ENCODE data around the gene NEK10. TPM values are rescaled to one million over a fixed set of nuclear protein-coding genes. Genes with fewer than 3 reads are reported as not detected.

The NEK10 gene
- total RNA-seq, 1 donor from 2014 or later: 7.3 TPM

DNA sequence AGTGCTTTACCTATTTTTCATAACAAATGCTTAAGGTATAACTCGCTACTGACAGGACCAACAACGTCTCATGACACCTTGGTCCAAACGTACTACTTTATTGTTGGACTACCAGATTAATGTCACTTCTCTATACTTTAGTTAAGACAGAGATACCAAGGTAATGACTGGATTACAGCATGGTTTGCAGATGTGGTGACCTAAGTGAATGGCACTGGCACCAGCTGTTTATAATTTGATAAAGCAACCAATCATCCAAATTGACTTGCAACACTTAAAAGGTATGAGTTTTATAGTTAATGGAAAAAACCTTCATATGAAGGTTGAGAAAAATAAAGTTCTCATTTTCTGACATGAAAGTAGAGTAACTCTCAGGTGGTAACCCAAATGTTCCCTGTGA, 209.0 kb downstream of the NEK10 start:
- no peak overlapping the region for H3K27ac Mint-ChIP-seq (ENCODE audit: unreplicated experiment)
- H3K36me3 Mint-ChIP-seq (ENCODE audit: low read depth): peaks cover 5% of the 10 kb centered on the region
- H3K4me3 Mint-ChIP-seq (ENCODE audit: unreplicated experiment): no peak overlapping the region
- H3K4me1 Mint-ChIP-seq (ENCODE audit: low read depth): peaks cover 7% of the 10 kb centered on the region
- H3K27me3 Mint-ChIP-seq (ENCODE audit: low read depth): no peaks in the 10 kb centered on the region
- DNase-seq (ENCODE audit: low spot score): no peak
- no peak for TF ChIP-seq CTCF (IDR thresholded peaks at IDR 0.05)
- H3K9me3 Mint-ChIP-seq (ENCODE audit: low read depth): peaks cover 9% of the 10 kb centered on the region

- H3K27ac Mint-ChIP-seq (ENCODE audit: unreplicated experiment): no peak overlapping the region
- TF ChIP-seq CTCF (IDR thresholded peaks at IDR 0.05): no peak
- no peaks in the 10 kb centered on the region for H3K27me3 Mint-ChIP-seq (ENCODE audit: low read depth)
- no peak for DNase-seq (ENCODE audit: low spot score)
- no peak overlapping the region for H3K4me3 Mint-ChIP-seq (ENCODE audit: unreplicated experiment)
- no peaks in the 10 kb centered on the region for H3K4me1 Mint-ChIP-seq (ENCODE audit: low read depth)
- H3K36me3 Mint-ChIP-seq (ENCODE audit: low read depth): peaks cover 1% of the 10 kb centered on the region
- H3K9me3 Mint-ChIP-seq (ENCODE audit: low read depth): peaks cover 2% of the 10 kb centered on the region
These were observed 222.0 kb downstream of the NEK10 start for GRCh38 chr3:27147215-27147614.

DNA sequence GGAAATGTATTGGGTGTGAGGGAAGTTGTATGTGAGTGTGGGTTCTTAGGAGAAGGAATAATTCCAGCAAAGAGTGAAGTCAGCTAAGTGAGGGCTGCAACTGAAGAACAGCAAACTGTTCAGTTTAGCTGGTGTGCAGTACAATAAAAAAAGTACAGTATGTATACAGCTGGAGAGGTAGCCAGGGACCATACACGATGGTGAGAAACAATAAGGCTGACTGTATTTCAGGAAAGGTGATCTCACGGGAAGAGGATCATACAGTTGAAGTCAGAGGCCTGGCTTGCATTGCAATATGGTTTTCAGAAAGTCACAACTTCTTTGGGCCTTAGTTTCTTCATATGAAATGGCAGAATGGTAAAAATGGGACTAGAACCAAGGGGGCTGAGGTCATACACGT, 222.4 kb downstream of the NEK10 start:
- DNase-seq (ENCODE audit: low spot score): no peak
- H3K27ac Mint-ChIP-seq (ENCODE audit: unreplicated experiment): no peak overlapping the region
- H3K36me3 Mint-ChIP-seq (ENCODE audit: low read depth): peaks cover 4% of the 10 kb centered on the region
- peaks cover 4% of the 10 kb centered on the region for H3K9me3 Mint-ChIP-seq (ENCODE audit: low read depth)
- H3K4me3 Mint-ChIP-seq (ENCODE audit: unreplicated experiment): no peak overlapping the region
- no peak for TF ChIP-seq CTCF (IDR thresholded peaks at IDR 0.05)
- no peaks in the 10 kb centered on the region for H3K27me3 Mint-ChIP-seq (ENCODE audit: low read depth)
- H3K4me1 Mint-ChIP-seq (ENCODE audit: low read depth): no peaks in the 10 kb centered on the region

GRCh38 chr3:27145719-27146118, 223.5 kb downstream of the NEK10 start:
- no peak for TF ChIP-seq CTCF (IDR thresholded peaks at IDR 0.05)
- Mint-ChIP-seq H3K27ac (ENCODE audit: unreplicated experiment) (no peak overlapping the region), H3K4me1 (ENCODE audit: low read depth) (no peaks in the 10 kb centered on the region), H3K4me3 (ENCODE audit: unreplicated experiment) (no peak overlapping the region), H3K9me3 (ENCODE audit: low read depth) (peaks cover 9% of the 10 kb centered on the region), H3K36me3 (ENCODE audit: low read depth) (peaks cover 9% of the 10 kb centered on the region), H3K27me3 (ENCODE audit: low read depth) (no peaks in the 10 kb centered on the region)
- DNase-seq (ENCODE audit: low spot score): no peak

DNA sequence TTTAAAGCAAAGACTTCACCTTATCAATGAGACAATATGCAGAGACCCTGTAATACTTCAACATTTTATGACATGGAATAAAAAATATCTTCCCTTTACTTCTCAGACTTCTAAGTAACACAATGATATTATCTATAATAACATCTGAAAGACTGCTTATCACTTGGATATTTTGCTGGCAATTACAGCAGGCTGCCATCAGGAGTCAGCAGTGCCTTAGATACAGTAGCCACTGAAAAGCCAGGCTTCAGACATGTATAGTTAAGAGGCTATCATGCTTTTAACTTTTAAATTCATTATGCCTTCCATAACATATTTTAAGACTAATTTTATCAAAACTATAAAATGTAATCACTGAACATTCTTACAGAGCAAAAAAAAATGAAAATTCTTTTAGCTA, 227.5 kb downstream of the NEK10 start:
- no peak overlapping the region for H3K4me3 Mint-ChIP-seq (ENCODE audit: unreplicated experiment)
- no peaks in the 10 kb centered on the region for H3K4me1 Mint-ChIP-seq (ENCODE audit: low read depth)
- no peaks in the 10 kb centered on the region for H3K27me3 Mint-ChIP-seq (ENCODE audit: low read depth)
- H3K36me3 Mint-ChIP-seq (ENCODE audit: low read depth): peaks cover 13% of the 10 kb centered on the region
- peaks cover 9% of the 10 kb centered on the region for H3K9me3 Mint-ChIP-seq (ENCODE audit: low read depth)
- no peak overlapping the region for H3K27ac Mint-ChIP-seq (ENCODE audit: unreplicated experiment)
- peak; percentile 60 for TF ChIP-seq CTCF (IDR thresholded peaks at IDR 0.05)
- no peak for DNase-seq (ENCODE audit: low spot score)

All from chondrocyte (in vitro differentiated cells).